Activated T-cell treated with anti-CD3 and anti-CD28 coated beads for 1 hour (primary cell): ENCODE results near the gene RAB11FIP3.

ENCODE experiments used
- DNase-seq: peaks from one replicate; pipeline ENCODE4 v3.0.0-alpha.2; 2020; ENCODE audit warnings: low read depth

RAB11FIP3 gene

GRCh38 chr16:424033-424622 lies 1.3 kb upstream of the RAB11FIP3 start:
- no peak for DNase-seq

GRCh38 chr16:424623-425081 lies 797 bp upstream of the RAB11FIP3 start:
- DNase-seq: no peak

- DNase-seq: no peak
Observed at GRCh38 chr16:425740-426114, 278 bp downstream of the RAB11FIP3 start.

- no peak for DNase-seq
Observed at GRCh38 chr16:426115-426905, 861 bp downstream of the RAB11FIP3 start.

GRCh38 chr16:426906-427249 lies 1.4 kb downstream of the RAB11FIP3 start:
- DNase-seq: no peak

- no peak for DNase-seq
Observed at GRCh38 chr16:427250-427649, 1.8 kb downstream of the RAB11FIP3 start.

GRCh38 chr16:430904-431303 lies 5.5 kb downstream of the RAB11FIP3 start:
- DNase-seq: no peak

GRCh38 chr16:440627-441026 lies 15.2 kb downstream of the RAB11FIP3 start:
- no peak for DNase-seq

- DNase-seq: no peak
Observed at GRCh38 chr16:441447-441846, 16.0 kb downstream of the RAB11FIP3 start.

- no peak for DNase-seq
Observed at GRCh38 chr16:442976-443375, 17.5 kb downstream of the RAB11FIP3 start.

- DNase-seq: no peak
Observed at GRCh38 chr16:444027-444426, 18.6 kb downstream of the RAB11FIP3 start.

- no peak for DNase-seq
Observed at GRCh38 chr16:445566-445965, 20.1 kb downstream of the RAB11FIP3 start.

- DNase-seq: no peak
Observed at GRCh38 chr16:450385-450784, 24.9 kb downstream of the RAB11FIP3 start.

- no peak for DNase-seq
Observed at GRCh38 chr16:450785-451512, 25.5 kb downstream of the RAB11FIP3 start.

- DNase-seq: no peak
Observed at GRCh38 chr16:454397-454940, 29.0 kb downstream of the RAB11FIP3 start.

GRCh38 chr16:455453-455852 lies 30.0 kb downstream of the RAB11FIP3 start:
- no peak for DNase-seq

GRCh38 chr16:456891-457483 lies 31.5 kb downstream of the RAB11FIP3 start:
- DNase-seq: no peak

- no peak for DNase-seq
Observed at GRCh38 chr16:457732-458400, 32.4 kb downstream of the RAB11FIP3 start.

- no peak for DNase-seq
Observed at GRCh38 chr16:459761-460160, 34.3 kb downstream of the RAB11FIP3 start.

- no peak for DNase-seq
Observed at GRCh38 chr16:460787-461186, 35.3 kb downstream of the RAB11FIP3 start.

- no peak for DNase-seq
Observed at GRCh38 chr16:463071-463470, 37.6 kb downstream of the RAB11FIP3 start.

- no peak for DNase-seq
Observed at GRCh38 chr16:466651-467050, 41.2 kb downstream of the RAB11FIP3 start.
